Panc1 (cell line): Measurements from ENCODE around the gene RPL22L1.
"Not testable (repeated sequence)": the region's sequence is repeated elsewhere in the genome, so short reads cannot be mapped to it uniquely, and the experiment has no call there.

Source experiments
- CTCF ChIP-seq: fragments of 450-650 bp; IDR thresholded peaks from 2 replicates; pipeline ENCODE4 v1.5.1; 2017; ENCODE audit warnings: mild to moderate bottlenecking
- POLR2AphosphoS5 ChIP-seq: IDR thresholded peaks from 2 replicates; pipeline ENCODE4 v1.6.1; 2012; ENCODE audit warnings: mild to moderate bottlenecking, low read depth, low read length, moderate library complexity
- SIN3A ChIP-seq: IDR thresholded peaks from 2 replicates; pipeline ENCODE4 v1.6.1; 2012; ENCODE audit warnings: low read depth, mild to moderate bottlenecking, low read length, moderate library complexity, borderline replicate concordance; ENCODE audit not compliant: insufficient read depth
- TCF7L2 ChIP-seq: IDR thresholded peaks from 2 replicates; pipeline ENCODE4 v1.6.1; 2011; ENCODE audit warnings: mild to moderate bottlenecking, low read depth, low read length, inconsistent platforms

- TF ChIP-seq POLR2AphosphoS5, CTCF, TCF7L2, SIN3A: not testable (repeated sequence)
Observed at GRCh38 chr3:170884109-170884930, 14.3 kb upstream of the RPL22L1 start.
